AG10803 (cell line): ENCODE measurements around the gene HSD11B1L.
A peak's percentile ranks its signal among the peaks of the same experiment; 100 is the strongest.
"Not testable (repeated sequence)": the region's sequence is repeated elsewhere in the genome, so short reads cannot be mapped to it uniquely, and the experiment has no call there.

Experiments
- DNase-seq: peaks from one replicate; pipeline ENCODE4 v3.0.0; 2010; ENCODE audit warnings: low read depth
- H3K4me3 ChIP-seq: 2 replicates; pipeline ENCODE4 v1.5.1; 2011; ENCODE audit warnings: mild to moderate bottlenecking, low read length, control low read depth
- TF ChIP-seq, protein P1 (sequence below): conservative IDR thresholded peaks from 2 replicates; pipeline ENCODE4 v1.5.1; 2011; ENCODE audit warnings: mild to moderate bottlenecking, low read length, control low read depth, inconsistent platforms

HSD11B1L gene

GRCh38 chr19:5686326-5686646 lies 5.5 kb downstream of the HSD11B1L start:
- TF ChIP-seq, protein P1, sequence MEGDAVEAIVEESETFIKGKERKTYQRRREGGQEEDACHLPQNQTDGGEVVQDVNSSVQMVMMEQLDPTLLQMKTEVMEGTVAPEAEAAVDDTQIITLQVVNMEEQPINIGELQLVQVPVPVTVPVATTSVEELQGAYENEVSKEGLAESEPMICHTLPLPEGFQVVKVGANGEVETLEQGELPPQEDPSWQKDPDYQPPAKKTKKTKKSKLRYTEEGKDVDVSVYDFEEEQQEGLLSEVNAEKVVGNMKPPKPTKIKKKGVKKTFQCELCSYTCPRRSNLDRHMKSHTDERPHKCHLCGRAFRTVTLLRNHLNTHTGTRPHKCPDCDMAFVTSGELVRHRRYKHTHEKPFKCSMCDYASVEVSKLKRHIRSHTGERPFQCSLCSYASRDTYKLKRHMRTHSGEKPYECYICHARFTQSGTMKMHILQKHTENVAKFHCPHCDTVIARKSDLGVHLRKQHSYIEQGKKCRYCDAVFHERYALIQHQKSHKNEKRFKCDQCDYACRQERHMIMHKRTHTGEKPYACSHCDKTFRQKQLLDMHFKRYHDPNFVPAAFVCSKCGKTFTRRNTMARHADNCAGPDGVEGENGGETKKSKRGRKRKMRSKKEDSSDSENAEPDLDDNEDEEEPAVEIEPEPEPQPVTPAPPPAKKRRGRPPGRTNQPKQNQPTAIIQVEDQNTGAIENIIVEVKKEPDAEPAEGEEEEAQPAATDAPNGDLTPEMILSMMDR = no peak
- H3K4me3 ChIP-seq = peak overlapping the region; percentile 59
- DNase-seq = no peak

GRCh38 chr19:5686647-5687359 lies 6.0 kb downstream of the HSD11B1L start:
- DNase-seq = peak; percentile 85
- TF ChIP-seq, protein P1 = peak; percentile 72
- peak overlapping the region; percentile 59 for H3K4me3 ChIP-seq

DNA sequence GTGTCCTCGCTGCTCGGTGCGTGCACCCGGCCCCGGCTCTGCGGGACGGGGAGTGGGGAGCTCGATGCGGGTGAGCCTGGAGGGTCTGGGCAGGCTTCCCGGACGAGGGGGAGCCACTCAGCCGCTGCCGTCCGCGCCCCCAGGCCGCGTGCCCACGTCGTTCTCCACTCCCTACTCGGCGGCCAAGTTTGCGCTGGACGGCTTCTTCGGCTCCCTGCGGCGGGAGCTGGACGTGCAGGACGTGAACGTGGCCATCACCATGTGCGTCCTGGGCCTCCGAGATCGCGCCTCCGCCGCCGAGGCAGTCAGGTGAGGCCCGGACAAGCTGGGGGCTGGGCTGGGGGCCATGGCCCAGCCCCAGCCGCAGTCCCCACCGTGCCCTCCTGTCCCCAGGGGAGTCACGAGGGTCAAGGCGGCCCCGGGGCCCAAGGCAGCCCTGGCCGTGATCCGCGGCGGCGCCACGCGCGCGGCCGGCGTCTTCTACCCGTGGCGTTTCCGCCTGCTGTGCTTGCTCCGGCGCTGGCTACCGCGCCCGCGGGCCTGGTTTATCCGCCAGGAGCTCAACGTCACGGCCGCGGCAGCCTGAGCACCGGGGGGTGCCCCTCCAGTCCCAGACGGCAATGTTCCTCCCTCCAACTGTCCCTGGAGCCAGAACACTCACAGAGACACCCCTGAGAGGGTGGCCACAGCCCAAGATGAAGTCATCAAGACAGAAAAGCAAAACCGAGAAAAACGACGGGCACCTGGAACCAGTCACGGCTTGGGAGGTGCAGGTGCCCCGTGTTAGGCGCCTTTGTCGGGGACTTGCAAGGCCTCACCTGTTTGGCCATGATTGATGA lies 6.8 kb downstream of the HSD11B1L start:
- TF ChIP-seq, protein P1 = 0 out of 2 replicates have a peak, but pooled peaks have one; percentile 0
- DNase-seq = no peak
- H3K4me3 ChIP-seq = peak overlapping the region; percentile 44

GRCh38 chr19:5688262-5688881 lies 7.5 kb downstream of the HSD11B1L start:
- not testable (repeated sequence) for H3K4me3 ChIP-seq, DNase-seq
- TF ChIP-seq, protein P1 = 0 out of 2 replicates have a peak, but pooled peaks have one; percentile 0

DNA sequence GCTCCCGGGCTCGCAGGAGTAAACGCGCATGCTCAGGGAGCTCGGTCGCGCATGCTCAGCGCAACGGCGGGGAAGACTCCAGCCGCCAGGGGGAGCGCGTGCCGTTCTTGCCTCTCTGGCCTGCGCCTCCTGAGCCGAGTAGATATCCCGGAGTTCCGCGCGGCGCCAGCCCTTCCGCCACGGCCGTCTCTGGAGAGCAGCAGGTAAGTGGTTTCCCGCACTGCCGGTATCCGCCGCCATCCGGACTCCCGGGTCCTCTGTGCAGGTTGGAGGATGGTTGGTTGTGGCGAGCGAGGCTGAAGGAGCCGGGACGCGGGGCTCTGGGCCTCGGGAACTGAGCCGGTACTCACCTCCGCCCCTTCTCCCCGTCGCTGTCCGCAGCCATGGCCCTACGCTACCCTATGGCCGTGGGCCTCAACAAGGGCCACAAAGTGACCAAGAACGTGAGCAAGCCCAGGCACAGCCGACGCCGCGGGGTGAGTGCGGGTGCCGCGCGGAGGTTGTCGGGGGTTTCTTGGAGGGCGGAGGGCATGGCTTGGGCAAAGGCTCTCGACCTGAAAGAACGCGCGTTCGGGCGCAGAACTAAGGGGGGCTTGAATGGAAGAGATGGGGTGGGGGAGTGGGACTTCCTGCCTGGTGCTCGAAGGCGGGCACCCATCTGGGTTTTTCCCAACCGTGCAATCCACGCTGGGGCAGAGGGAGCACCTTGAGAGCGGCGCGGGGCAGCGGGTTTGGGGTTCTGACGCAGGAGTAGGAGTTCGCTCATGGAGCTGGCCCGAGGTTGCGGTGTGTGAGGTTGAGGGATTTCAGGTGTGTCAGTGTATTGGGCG lies 9.5 kb downstream of the HSD11B1L start, which contains the start of gene RPL36:
TSS of gene RPL36 (plus strand) at position 171 of the 830 bp plus-strand sequence. CDS start at position 384, 213 bp downstream.
- peak within 1 kb of the TSS; percentile 93 for H3K4me3 ChIP-seq
- TF ChIP-seq, protein P1 = peak; percentile 78
- DNase-seq = peak; percentile 94

DNA sequence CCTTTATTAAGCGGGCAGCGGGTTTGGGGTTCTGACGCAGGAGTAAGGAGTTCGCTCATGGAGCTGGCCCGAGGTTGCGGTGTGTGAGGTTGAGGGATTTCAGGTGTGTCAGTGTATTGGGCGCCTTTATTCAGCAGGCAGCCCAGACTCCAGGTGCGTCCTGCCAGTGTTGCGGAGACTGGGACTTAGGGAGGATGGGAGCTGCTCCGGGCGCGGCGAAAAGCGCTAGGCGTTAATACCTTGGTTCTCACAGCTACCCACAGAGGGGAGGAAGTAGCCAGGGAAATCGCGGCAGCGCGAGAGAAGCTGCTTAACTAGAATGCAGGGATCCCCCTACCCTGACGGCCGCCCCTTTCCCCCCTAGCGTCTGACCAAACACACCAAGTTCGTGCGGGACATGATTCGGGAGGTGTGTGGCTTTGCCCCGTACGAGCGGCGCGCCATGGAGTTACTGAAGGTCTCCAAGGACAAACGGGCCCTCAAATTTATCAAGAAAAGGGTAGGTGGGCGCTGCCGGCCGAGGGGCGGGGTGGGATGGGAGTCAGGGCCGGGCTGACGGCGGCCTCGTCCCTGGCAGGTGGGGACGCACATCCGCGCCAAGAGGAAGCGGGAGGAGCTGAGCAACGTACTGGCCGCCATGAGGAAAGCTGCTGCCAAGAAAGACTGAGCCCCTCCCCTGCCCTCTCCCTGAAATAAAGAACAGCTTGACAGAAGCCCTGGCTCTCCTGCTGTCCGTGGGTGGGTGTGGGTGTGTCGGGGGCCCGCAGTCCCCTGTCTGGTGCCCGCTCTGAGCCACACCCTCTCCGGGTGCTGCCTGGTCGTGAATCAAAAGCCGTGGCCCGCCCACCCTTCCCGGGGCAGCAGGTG lies 10.4 kb downstream of the HSD11B1L start:
- TF ChIP-seq, protein P1 = no peak
- peak; percentile 55 for DNase-seq
- peak overlapping the region; percentile 93 for H3K4me3 ChIP-seq
